Astrocyte of the spinal cord (primary cell): ENCODE data around the gene RPL36AL.

Experiments
- DNase-seq: peaks from one replicate; pipeline ENCODE4 v3.0.0; 2011; ENCODE audit warnings: low read depth, low spot score
- H3K4me3 ChIP-seq: 2 replicates; pipeline ENCODE4 v1.5.1; 2011; ENCODE audit warnings: low read depth, mild to moderate bottlenecking, low read length, moderate library complexity
- in situ Hi-C: cut with HindIII; loops from 2 replicates; pipeline ENCODE4 v1.10.0; 2017; ENCODE audit warnings: low sequenced_read_pairs
- TF ChIP-seq, protein P1 (sequence below): IDR thresholded peaks from 2 replicates; pipeline ENCODE4 v1.5.1; 2012; ENCODE audit warnings: low read depth, mild to moderate bottlenecking, low read length, inconsistent platforms

The RPL36AL gene

DNA sequence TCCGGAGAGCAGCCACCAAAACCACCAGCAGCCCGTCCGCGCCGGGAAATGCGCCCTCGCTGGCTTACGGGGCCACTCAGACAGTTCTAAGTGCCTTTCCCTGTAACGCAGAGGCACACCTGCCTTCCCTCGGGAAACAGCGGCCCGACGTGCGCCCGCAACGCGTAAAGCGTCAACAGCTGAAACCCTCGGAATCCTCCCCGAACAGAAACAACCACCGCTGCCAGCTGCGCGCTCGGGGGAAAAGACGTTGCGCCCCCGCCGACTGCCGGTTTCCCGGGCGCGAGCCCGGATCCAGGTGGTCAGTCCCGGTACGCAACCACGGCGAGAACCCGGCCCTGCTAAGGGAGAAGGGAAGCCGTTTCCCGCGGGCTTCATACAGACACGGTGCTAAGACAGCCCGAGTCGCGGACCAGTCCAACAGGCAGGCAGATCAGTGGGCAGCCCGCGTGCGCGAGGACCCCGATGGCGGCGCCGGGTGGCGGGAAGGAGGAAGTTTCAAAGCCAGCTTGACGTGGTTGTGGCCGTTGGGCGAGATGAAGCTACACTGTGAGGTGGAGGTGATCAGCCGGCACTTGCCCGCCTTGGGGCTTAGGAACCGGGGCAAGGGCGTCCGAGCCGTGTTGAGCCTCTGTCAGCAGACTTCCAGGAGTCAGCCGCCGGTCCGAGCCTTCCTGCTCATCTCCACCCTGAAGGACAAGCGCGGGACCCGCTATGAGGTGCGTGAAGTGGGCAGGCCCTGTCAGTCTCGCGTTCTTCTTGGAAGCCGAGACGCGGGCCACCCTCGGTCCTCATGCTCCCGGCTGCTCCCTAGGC, 21.7 kb downstream of the RPL36AL start, which contains the start of gene LRR1:
Gene LRR1 (plus strand): TSS at position 456 of the 816 bp plus-strand sequence. CDS start 81 bp downstream, at position 537.
- in situ Hi-C loops, result no loop called here
- peak; percentile 88 for DNase-seq

DNA sequence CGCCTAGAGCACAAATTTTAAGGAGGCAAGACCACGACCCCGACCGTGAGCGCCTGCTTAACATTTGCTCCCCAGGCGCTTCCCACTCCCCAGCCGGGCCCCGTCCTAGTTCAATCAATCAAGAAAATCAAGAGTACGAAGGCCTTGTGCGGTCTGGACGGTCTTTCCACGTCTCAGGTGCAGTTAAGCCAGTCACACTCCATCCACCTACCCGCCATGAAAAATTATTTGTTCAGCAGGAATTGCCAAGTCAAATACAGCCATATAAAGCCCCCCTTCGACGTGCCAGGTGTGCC, 22.3 kb downstream of the RPL36AL start:
- TF ChIP-seq, protein P1, sequence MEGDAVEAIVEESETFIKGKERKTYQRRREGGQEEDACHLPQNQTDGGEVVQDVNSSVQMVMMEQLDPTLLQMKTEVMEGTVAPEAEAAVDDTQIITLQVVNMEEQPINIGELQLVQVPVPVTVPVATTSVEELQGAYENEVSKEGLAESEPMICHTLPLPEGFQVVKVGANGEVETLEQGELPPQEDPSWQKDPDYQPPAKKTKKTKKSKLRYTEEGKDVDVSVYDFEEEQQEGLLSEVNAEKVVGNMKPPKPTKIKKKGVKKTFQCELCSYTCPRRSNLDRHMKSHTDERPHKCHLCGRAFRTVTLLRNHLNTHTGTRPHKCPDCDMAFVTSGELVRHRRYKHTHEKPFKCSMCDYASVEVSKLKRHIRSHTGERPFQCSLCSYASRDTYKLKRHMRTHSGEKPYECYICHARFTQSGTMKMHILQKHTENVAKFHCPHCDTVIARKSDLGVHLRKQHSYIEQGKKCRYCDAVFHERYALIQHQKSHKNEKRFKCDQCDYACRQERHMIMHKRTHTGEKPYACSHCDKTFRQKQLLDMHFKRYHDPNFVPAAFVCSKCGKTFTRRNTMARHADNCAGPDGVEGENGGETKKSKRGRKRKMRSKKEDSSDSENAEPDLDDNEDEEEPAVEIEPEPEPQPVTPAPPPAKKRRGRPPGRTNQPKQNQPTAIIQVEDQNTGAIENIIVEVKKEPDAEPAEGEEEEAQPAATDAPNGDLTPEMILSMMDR, result no peak
- peak overlapping the region; percentile 88 for H3K4me3 ChIP-seq
- in situ Hi-C loops, result no loop called here
- no peak for DNase-seq

More for the DNA sequence above, 21.7 kb downstream of the RPL36AL start, which contains the start of gene LRR1:
- TF ChIP-seq, protein P1, result no peak
- H3K4me3 ChIP-seq, result peak within 1 kb of the TSS; percentile 88

- no peak overlapping the region for H3K4me3 ChIP-seq
- in situ Hi-C loops, result no loop called here
- peak; percentile 59 for DNase-seq
- TF ChIP-seq, protein P1, result no peak
These were observed 25.9 kb downstream of the RPL36AL start for GRCh38 chr14:49594347-49595091.

GRCh38 chr14:49593016-49593415, 27.4 kb downstream of the RPL36AL start:
- TF ChIP-seq, protein P1, result no peak
- peak; percentile 33 for DNase-seq
- H3K4me3 ChIP-seq, result no peak overlapping the region
- in situ Hi-C loops, result no loop called here

DNA sequence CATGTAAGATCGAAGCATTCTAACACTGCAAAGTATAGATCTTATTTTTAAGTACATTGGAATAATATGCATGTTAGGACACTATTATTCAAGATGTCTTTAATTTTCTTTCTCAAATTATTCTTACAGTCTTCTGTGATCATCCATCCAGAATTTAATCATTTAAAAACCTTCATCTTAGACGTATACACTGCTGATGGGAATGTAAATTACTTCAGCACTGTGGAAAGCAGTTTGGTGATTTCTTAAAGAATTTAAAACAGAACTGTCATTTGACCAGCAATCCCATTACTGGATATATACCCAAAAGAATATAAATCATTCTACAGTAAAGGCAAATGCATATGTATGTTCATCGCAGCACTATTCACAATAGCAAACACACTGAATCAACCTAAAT, 31.0 kb downstream of the RPL36AL start:
- TF ChIP-seq, protein P1, result no peak
- no peak overlapping the region for H3K4me3 ChIP-seq
- in situ Hi-C loops, result no loop called here
- DNase-seq, result no peak

DNA sequence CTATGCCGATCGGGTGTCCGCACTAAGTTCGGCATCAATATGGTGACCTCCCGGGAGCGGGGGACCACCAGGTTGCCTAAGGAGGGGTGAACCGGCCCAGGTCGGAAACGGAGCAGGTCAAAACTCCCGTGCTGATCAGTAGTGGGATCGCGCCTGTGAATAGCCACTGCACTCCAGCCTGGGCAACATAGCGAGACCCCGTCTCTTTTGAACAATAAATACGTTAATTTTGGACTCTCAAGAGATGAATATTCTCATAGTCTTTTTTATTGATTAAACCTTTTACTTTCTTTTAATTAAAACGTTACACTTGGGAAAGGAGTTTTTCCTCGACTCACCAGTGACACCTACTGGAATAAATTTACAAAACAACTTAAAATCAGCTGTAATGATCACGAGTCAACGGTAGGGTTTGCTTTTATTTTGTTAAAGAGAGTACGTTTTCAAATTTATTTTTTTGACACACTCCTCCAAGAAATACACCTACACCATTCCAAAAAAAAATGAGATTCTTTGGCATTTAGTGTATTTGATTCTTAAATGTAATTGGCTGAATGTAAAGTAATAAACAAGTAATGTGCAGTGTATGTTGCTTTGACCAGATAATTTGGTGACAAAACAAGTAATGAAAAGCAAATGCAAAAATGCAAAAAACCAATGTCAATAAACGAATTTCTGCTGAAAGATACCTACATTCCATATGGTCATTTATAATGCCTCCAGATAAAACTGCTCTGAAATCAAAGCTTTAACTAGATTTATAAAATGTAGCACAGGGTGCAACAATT, 33.6 kb downstream of the RPL36AL start:
- in situ Hi-C loops, result no loop called here

More for the DNA sequence above, 33.6 kb downstream of the RPL36AL start:
- peak overlapping the region; percentile 23 for H3K4me3 ChIP-seq
- TF ChIP-seq, protein P1, result peak; percentile 64
- peak; percentile 86 for DNase-seq
